Panc1 (cell line): ENCODE measurements around the gene NR1H3. TPM values are rescaled to one million over a fixed set of nuclear protein-coding genes. Genes with fewer than 3 reads are reported as not detected.

ENCODE experiments used
- ATAC-seq: fragments of 200-7000 bp; cut with Tn5 transposase; 2 replicates; pipeline ENCODE4 v1.9.1; 2020; ENCODE audit warnings: mild to moderate bottlenecking, moderate library complexity
- BruUV-seq: library from RNA; stranded (reverse); fragments of 400-500 nt; replicated peaks from 2 replicates; lab custom pipeline; 2021; lab: Mats Ljungman, UMichigan
- CTCF ChIA-PET: fragments of 300-600 bp; sonication (Branson Sonifier 250); formaldehyde crosslinking; loops from one replicate; lab custom pipeline; 2022; ENCODE audit warnings: antibody characterized with exemption; lab: Charles Lee
- POLR2A ChIA-PET: fragments of 300-600 bp; sonication (Branson Sonifier 250); formaldehyde crosslinking; loops from one replicate; lab custom pipeline; 2022; ENCODE audit warnings: antibody characterized with exemption; lab: Charles Lee
- DNase-seq: peaks from one replicate; pipeline ENCODE4 v3.0.0-alpha.2; 2010; ENCODE audit warnings: low read depth, low spot score
- H3K27ac ChIP-seq: 2 replicates; pipeline ENCODE4 v1.5.1; 2011; ENCODE audit warnings: mild to moderate bottlenecking, low read length, inconsistent platforms
- H3K27me3 ChIP-seq: fragments of 200-500 bp; sonication (Bioruptor generic); 2 replicates; pipeline ENCODE4 v1.6.0; 2014; ENCODE audit warnings: low read length, inconsistent platforms; ENCODE audit not compliant: control insufficient read depth, insufficient read depth
- H3K36me3 ChIP-seq: fragments of 200-500 bp; sonication (Bioruptor generic); 2 replicates; pipeline ENCODE4 v1.5.1; 2014; ENCODE audit warnings: inconsistent platforms, mild to moderate bottlenecking, low read length, moderate library complexity; ENCODE audit not compliant: control insufficient read depth, insufficient read depth
- H3K4me1 ChIP-seq: 2 replicates; pipeline ENCODE4 v1.5.1; 2011; ENCODE audit warnings: inconsistent platforms, mild to moderate bottlenecking, low read length, moderate library complexity; ENCODE audit not compliant: control insufficient read depth, insufficient read depth
- H3K4me3 ChIP-seq, 2 experiments: 2 replicates each; pipeline ENCODE4 v1.5.1; 2011 to 2012; ENCODE audit warnings: low read depth in 2 of 2, low read length in 2 of 2, mild to moderate bottlenecking in 2 of 2, inconsistent platforms in 1 of 2, moderate library complexity in 1 of 2
- H3K9me3 ChIP-seq: fragments of 200-500 bp; sonication (Bioruptor generic); 2 replicates; pipeline ENCODE4 v1.5.1; 2014; ENCODE audit warnings: low read depth, mild to moderate bottlenecking, inconsistent platforms, low read length, moderate library complexity; ENCODE audit not compliant: control insufficient read depth, insufficient read depth
- POLR2AphosphoS5 ChIP-seq: IDR thresholded peaks from 2 replicates; pipeline ENCODE4 v1.6.1; 2012; ENCODE audit warnings: mild to moderate bottlenecking, low read depth, low read length, moderate library complexity
- REST ChIP-seq, 2 experiments: IDR thresholded peaks; 2 replicates each; pipeline ENCODE4 v1.6.1; 2011 to 2012; ENCODE audit warnings: low read depth in 2 of 2, control low read depth in 1 of 2, low read length in 1 of 2, mild to moderate bottlenecking in 1 of 2, moderate library complexity in 1 of 2; ENCODE audit not compliant: insufficient read depth in 1 of 2
- SIN3A ChIP-seq: IDR thresholded peaks from 2 replicates; pipeline ENCODE4 v1.6.1; 2012; ENCODE audit warnings: low read depth, mild to moderate bottlenecking, low read length, moderate library complexity, borderline replicate concordance; ENCODE audit not compliant: insufficient read depth
- TCF7L2 ChIP-seq: IDR thresholded peaks from 2 replicates; pipeline ENCODE4 v1.6.1; 2011; ENCODE audit warnings: mild to moderate bottlenecking, low read depth, low read length, inconsistent platforms
- in situ Hi-C: cut with HindIII; loops from 2 replicates; pipeline ENCODE4 v1.10.0; 2016; ENCODE audit warnings: low sequenced_read_pairs, low pct_unique_long_range_greater_than_20kb
- intact Hi-C: fragments of 100-400 bp; cut with micrococcal nuclease; formaldehyde crosslinking; loops from one replicate; pipeline ENCODE4 v1.10.0; 2022; ENCODE audit not compliant: unreplicated experiment
- total RNA-seq: library from RNA; stranded (reverse); gene quantifications from one replicate; pipeline ENCODE4 v1.2.1, GENCODE V29; 2021; ENCODE audit not compliant: unreplicated experiment
- TF ChIP-seq, protein P1 (sequence below): fragments of 450-650 bp; IDR thresholded peaks from 2 replicates; pipeline ENCODE4 v1.5.1; 2017; ENCODE audit warnings: mild to moderate bottlenecking

The NR1H3 gene
- total RNA-seq, 1 experiment from 2014 or later = 17.2 TPM

GRCh38 chr11:47208628-47209027, 49.2 kb upstream of the NR1H3 start:
- ChIA-PET CTCF (no interaction called here), POLR2A (no interaction called here)
- Histone ChIP-seq H3K27ac (no peak overlapping the region), H3K4me1 (no peaks in the 10 kb centered on the region; the same call in 1 of the 2 replicates), H3K9me3 (no peaks in the 10 kb centered on the region), H3K27me3 (no peaks in the 10 kb centered on the region), H3K4me3 (no peak overlapping the region), H3K36me3 (no peaks in the 10 kb centered on the region)
- no TSS peak for BruUV-seq
- no peak for TF ChIP-seq POLR2AphosphoS5
- no peak for TF ChIP-seq TCF7L2
- no peak for TF ChIP-seq REST (IDR thresholded peaks at IDR 0.05; ENCODE audit: insufficient read depth in 1 of 2, low read depth in 2 of 2, low read length in 1 of 2)
- TF ChIP-seq SIN3A = no peak
- TF ChIP-seq, protein P1, sequence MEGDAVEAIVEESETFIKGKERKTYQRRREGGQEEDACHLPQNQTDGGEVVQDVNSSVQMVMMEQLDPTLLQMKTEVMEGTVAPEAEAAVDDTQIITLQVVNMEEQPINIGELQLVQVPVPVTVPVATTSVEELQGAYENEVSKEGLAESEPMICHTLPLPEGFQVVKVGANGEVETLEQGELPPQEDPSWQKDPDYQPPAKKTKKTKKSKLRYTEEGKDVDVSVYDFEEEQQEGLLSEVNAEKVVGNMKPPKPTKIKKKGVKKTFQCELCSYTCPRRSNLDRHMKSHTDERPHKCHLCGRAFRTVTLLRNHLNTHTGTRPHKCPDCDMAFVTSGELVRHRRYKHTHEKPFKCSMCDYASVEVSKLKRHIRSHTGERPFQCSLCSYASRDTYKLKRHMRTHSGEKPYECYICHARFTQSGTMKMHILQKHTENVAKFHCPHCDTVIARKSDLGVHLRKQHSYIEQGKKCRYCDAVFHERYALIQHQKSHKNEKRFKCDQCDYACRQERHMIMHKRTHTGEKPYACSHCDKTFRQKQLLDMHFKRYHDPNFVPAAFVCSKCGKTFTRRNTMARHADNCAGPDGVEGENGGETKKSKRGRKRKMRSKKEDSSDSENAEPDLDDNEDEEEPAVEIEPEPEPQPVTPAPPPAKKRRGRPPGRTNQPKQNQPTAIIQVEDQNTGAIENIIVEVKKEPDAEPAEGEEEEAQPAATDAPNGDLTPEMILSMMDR = no peak
- intact Hi-C loops (no loop called here), in situ Hi-C loops (no loop called here)
- DNase-seq (no peak), ATAC-seq (no peak)

DNA sequence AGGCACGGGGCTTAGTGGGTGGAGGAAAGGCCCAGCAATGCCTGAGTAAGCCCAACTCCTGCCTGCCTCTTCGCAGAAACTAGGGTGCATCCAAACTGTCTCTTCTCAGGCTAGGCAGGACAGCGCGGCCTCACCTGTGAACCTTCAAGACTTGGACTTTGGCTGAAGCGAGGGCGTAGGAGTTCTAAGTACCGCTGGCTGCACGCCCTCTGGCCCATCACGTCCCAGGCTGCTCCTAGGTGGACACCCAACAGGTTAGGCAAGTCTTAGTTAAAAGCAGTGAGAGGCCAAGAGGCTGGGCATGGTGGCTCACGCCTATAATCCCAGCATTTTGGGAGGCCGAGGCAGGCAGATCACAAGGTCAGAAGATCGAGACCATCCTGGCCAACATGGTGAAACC, 44.9 kb upstream of the NR1H3 start:
- H3K9me3 ChIP-seq = no peaks in the 10 kb centered on the region
- CTCF ChIA-PET = no interaction called here
- H3K4me3 ChIP-seq = no peak overlapping the region
- in situ Hi-C loops (no loop called here), intact Hi-C loops (no loop called here)
- H3K36me3 ChIP-seq = no peaks in the 10 kb centered on the region; the same call in 1 of the 2 replicates
- no peaks in the 10 kb centered on the region for H3K27me3 ChIP-seq
- TF ChIP-seq, protein P1 = no peak
- TF ChIP-seq SIN3A = no peak
- TF ChIP-seq REST (IDR thresholded peaks at IDR 0.05; ENCODE audit: insufficient read depth in 1 of 2, low read depth in 2 of 2, low read length in 1 of 2) = no peak
- no peak for TF ChIP-seq TCF7L2
- TF ChIP-seq POLR2AphosphoS5 = no peak
- no peak for ATAC-seq
- BruUV-seq = no TSS peak
- no peak overlapping the region for H3K27ac ChIP-seq
- DNase-seq = no peak
- peaks cover 11% of the 10 kb centered on the region for H3K4me1 ChIP-seq
- POLR2A ChIA-PET = no interaction called here
